ENCODE data around the gene RANBP17. TPM values are rescaled to one million over a fixed set of nuclear protein-coding genes. Genes with fewer than 3 reads are reported as not detected.

RANBP17 gene
- total RNA-seq, 1 donor from 2014 or later = 49.7 TPM

DNA sequence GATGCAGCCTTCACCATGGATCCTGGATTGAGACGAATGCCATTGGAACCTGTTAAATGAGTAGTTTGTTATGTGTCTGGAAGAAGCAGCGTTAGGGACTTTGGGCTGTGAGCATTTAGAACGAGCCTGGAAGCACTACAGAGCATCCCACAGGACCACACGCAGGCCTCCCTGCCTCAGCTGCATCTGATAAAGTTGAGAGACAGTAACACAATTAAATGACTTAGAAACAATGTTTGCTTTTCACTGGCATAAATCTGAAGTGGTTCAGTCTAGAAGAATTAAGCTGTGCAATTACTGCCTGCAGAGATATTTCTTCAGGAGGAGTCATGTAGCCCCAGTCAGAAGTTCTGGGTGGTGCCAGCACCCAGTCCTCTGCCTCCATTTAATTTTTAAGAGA, 437.4 kb downstream of the RANBP17 start:
- no peak overlapping the region for H3K27ac ChIP-seq
- no peaks in the 10 kb centered on the region for H3K4me1 ChIP-seq
- no peak for TF ChIP-seq EZH2phosphoT487 (IDR thresholded peaks at IDR 0.05)
- TF ChIP-seq, protein P1, sequence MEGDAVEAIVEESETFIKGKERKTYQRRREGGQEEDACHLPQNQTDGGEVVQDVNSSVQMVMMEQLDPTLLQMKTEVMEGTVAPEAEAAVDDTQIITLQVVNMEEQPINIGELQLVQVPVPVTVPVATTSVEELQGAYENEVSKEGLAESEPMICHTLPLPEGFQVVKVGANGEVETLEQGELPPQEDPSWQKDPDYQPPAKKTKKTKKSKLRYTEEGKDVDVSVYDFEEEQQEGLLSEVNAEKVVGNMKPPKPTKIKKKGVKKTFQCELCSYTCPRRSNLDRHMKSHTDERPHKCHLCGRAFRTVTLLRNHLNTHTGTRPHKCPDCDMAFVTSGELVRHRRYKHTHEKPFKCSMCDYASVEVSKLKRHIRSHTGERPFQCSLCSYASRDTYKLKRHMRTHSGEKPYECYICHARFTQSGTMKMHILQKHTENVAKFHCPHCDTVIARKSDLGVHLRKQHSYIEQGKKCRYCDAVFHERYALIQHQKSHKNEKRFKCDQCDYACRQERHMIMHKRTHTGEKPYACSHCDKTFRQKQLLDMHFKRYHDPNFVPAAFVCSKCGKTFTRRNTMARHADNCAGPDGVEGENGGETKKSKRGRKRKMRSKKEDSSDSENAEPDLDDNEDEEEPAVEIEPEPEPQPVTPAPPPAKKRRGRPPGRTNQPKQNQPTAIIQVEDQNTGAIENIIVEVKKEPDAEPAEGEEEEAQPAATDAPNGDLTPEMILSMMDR (IDR thresholded peaks at IDR 0.05) = no peak
- no peak for TF ChIP-seq EZH2 (IDR thresholded peaks at IDR 0.05)
- H3K27me3 Mint-ChIP-seq (ENCODE audit: insufficient read depth, low read depth) = peaks cover 7% of the 10 kb centered on the region
- no peaks in the 10 kb centered on the region for H3K9me3 ChIP-seq (ENCODE audit: low read depth)
- no peak for DNase-seq (ENCODE audit: low spot score)
- H3K4me2 ChIP-seq = no peak overlapping the region
- H3K9me3 Mint-ChIP-seq = no peaks in the 10 kb centered on the region
- H3K27me3 ChIP-seq = peaks cover 30% of the 10 kb centered on the region
- H2AFZ ChIP-seq (replicated peaks) = no peak overlapping the region
- H3K36me3 ChIP-seq = no peaks in the 10 kb centered on the region
- H3K9ac ChIP-seq = no peak overlapping the region
- H3K4me1 Mint-ChIP-seq = no peaks in the 10 kb centered on the region
- H4K20me1 ChIP-seq (ENCODE audit: low read depth) = no peaks in the 10 kb centered on the region
- H3K27ac Mint-ChIP-seq = no peak overlapping the region
- H3F3A ChIP-seq (ENCODE audit: low read depth) = no peaks in the 10 kb centered on the region
- H3K79me2 ChIP-seq (ENCODE audit: low read depth) = no peaks in the 10 kb centered on the region
- no peak overlapping the region for H3K4me3 ChIP-seq
- H3K36me3 Mint-ChIP-seq = peaks cover 7% of the 10 kb centered on the region
- no peak overlapping the region for H3K4me3 Mint-ChIP-seq

DNA sequence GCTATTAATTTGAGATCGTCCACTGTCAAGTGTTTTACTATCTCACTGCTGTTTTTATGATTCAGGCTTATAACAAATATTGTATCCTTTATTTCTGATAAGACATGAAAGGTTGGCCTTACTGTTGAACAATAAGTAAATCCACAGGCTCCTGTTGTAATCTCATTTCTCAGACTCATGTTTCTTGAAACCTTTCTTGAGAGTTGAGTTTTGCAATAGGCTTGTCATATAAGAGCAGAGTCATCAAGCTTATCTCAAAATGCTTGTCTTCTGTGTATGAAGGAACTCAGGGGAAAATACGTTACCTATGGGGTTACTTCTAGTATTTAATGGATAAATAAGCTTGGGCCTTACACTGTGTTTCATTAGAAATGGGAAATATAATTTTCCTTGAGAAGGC, 438.0 kb downstream of the RANBP17 start:
- H3K36me3 Mint-ChIP-seq = peaks cover 7% of the 10 kb centered on the region
- no peaks in the 10 kb centered on the region for H3K4me1 Mint-ChIP-seq
- H3K27me3 Mint-ChIP-seq (ENCODE audit: insufficient read depth, low read depth) = peaks cover 12% of the 10 kb centered on the region
- Histone ChIP-seq H3K79me2 (ENCODE audit: low read depth) (no peaks in the 10 kb centered on the region), H3K36me3 (no peaks in the 10 kb centered on the region), H4K20me1 (ENCODE audit: low read depth) (peaks cover 2% of the 10 kb centered on the region), H3K27me3 (peaks cover 37% of the 10 kb centered on the region), H3K4me3 (no peak overlapping the region), H3K4me2 (no peak overlapping the region), H3F3A (ENCODE audit: low read depth) (no peaks in the 10 kb centered on the region), H3K9me3 (ENCODE audit: low read depth) (no peaks in the 10 kb centered on the region), H3K4me1 (no peaks in the 10 kb centered on the region), H3K9ac (no peak overlapping the region), H2AFZ (replicated peaks) (no peak overlapping the region), H3K27ac (no peak overlapping the region)
- H3K4me3 Mint-ChIP-seq = no peak overlapping the region
- H3K9me3 Mint-ChIP-seq = no peaks in the 10 kb centered on the region
- H3K27ac Mint-ChIP-seq = no peak overlapping the region
- TF ChIP-seq EZH2phosphoT487 (IDR thresholded peaks at IDR 0.05) (no peak), EZH2 (IDR thresholded peaks at IDR 0.05) (no peak)
- TF ChIP-seq, protein P1 (IDR thresholded peaks at IDR 0.05) = no peak
- no peak for DNase-seq (ENCODE audit: low spot score)

DNA sequence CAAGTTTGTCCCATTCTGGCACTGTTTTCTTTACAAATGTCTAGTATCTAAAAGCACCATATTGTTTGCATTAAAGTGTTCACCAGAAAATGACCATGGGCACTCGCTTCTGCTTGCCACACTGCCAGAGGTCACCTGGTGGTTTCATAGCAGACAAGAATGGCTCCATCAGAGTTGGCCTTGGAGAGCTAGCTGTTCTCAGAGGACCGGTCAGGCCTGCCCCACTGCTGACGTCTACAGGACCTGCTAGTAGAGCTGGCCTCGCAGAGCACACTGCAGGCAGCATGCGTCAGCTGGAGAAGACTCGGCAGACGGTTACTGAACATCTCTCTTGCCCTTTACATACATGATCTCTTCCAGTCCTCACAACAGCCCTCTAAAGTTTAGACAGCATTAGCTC, 438.5 kb downstream of the RANBP17 start:
- Mint-ChIP-seq H3K27ac (no peak overlapping the region), H3K27me3 (ENCODE audit: insufficient read depth, low read depth) (peaks cover 16% of the 10 kb centered on the region), H3K36me3 (peaks cover 7% of the 10 kb centered on the region), H3K4me3 (no peak overlapping the region), H3K9me3 (no peaks in the 10 kb centered on the region), H3K4me1 (no peaks in the 10 kb centered on the region)
- peaks cover 7% of the 10 kb centered on the region for H4K20me1 ChIP-seq (ENCODE audit: low read depth)
- no peak overlapping the region for H2AFZ ChIP-seq (replicated peaks)
- H3K4me2 ChIP-seq = no peak overlapping the region
- no peaks in the 10 kb centered on the region for H3K4me1 ChIP-seq
- DNase-seq (ENCODE audit: low spot score) = no peak
- no peaks in the 10 kb centered on the region for H3F3A ChIP-seq (ENCODE audit: low read depth)
- no peaks in the 10 kb centered on the region for H3K9me3 ChIP-seq (ENCODE audit: low read depth)
- H3K4me3 ChIP-seq = no peak overlapping the region
- H3K27ac ChIP-seq = no peak overlapping the region
- H3K79me2 ChIP-seq (ENCODE audit: low read depth) = no peaks in the 10 kb centered on the region
- no peaks in the 10 kb centered on the region for H3K36me3 ChIP-seq
- no peak for TF ChIP-seq EZH2 (IDR thresholded peaks at IDR 0.05)
- TF ChIP-seq, protein P1 (IDR thresholded peaks at IDR 0.05) = no peak
- TF ChIP-seq EZH2phosphoT487 (IDR thresholded peaks at IDR 0.05) = no peak
- peaks cover 42% of the 10 kb centered on the region for H3K27me3 ChIP-seq
- H3K9ac ChIP-seq = no peak overlapping the region
